Breast epithelium (tissue), 3 donors: ENCODE data around the gene CNNM2.

ENCODE experiments used
- CTCF ChIP-seq, 3 donors: fragments of 450-650 bp; IDR thresholded peaks; one replicate each; pipeline ENCODE4 v1.5.1; 2016 to 2017; ENCODE audit warnings: antibody characterized with exemption in 3 of 3, mild to moderate bottlenecking in 3 of 3, moderate library complexity in 3 of 3
- POLR2A ChIP-seq: fragments of 450-650 bp; IDR thresholded peaks from one replicate; pipeline ENCODE4 v1.6.1; 2016; ENCODE audit warnings: antibody characterized with exemption, mild to moderate bottlenecking, moderate library complexity
- POLR2AphosphoS5 ChIP-seq, 3 donors: sonication (generic); formaldehyde crosslinking; IDR thresholded peaks; one replicate each; pipeline ENCODE4 v1.6.1; 2017; ENCODE audit warnings: antibody characterized with exemption in 3 of 3

DNA sequence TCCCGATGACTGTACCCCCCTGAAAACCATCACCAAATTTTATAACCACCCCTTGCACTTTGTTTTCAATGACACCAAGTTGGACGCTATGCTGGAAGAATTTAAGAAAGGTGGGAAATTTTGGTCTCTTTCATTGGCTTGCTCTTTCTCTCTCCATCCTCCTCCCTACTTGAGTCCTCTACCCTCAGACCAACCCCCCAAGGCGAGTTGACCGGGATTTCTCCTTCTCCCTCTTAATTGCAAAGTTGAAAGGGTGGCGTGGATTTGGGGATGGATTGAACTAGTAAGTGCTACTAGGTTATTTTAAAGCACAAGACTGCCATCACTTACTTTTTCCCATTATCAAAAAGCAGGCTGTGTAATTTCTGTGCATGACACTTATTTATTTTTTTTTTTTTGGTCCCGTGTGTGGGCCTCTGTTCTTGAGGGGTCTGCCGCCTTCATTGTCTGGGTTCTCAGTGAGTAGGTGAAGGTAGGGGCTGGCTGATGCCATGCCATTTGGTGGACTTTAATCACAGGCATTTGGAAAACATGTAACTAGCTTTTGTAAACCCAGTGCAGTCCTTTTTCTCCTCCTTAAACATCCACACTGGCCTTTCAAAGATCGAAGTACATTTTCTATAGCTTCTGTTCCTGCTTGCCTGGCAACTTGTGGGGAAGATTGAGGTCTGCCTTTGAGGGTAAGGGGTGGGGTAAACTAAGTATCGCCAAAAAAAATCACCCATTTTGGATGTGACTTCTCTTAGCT lies 2.1 kb downstream of the CNNM2 start:
- TF ChIP-seq CTCF (IDR thresholded peaks at IDR 0.05), result no peak
- no peak for TF ChIP-seq POLR2A
- TF ChIP-seq POLR2AphosphoS5 (IDR thresholded peaks at IDR 0.05), result no peak
